HepG2 (cell line): ENCODE measurements around the gene SSH3.

ENCODE experiments used
- ATF2 ChIP-seq: sonication (generic); formaldehyde crosslinking; IDR thresholded peaks from 2 replicates; pipeline ENCODE4 v1.4.0; 2020; ENCODE audit warnings: missing genetic modification reagents
- ELF4 ChIP-seq: sonication (generic); formaldehyde crosslinking; IDR thresholded peaks from 2 replicates; pipeline ENCODE4 v1.5.0; 2020; ENCODE audit warnings: missing genetic modification reagents, mild to moderate bottlenecking, moderate library complexity, borderline replicate concordance
- GTF2F1 ChIP-seq: fragments of 150-350 bp; IDR thresholded peaks from 2 replicates; pipeline ENCODE4 v1.6.1; 2014; ENCODE audit warnings: low read length
- POLR2AphosphoS5 ChIP-seq: IDR thresholded peaks from 2 replicates; pipeline ENCODE4 v1.6.1; 2012; ENCODE audit warnings: low read depth, low read length
- PRDM10 ChIP-seq: sonication (generic); formaldehyde crosslinking; IDR thresholded peaks from 2 replicates; pipeline ENCODE4 v1.4.0; 2020; ENCODE audit warnings: low read depth, missing genetic modification reagents
- ZBTB14 ChIP-seq: sonication (generic); formaldehyde crosslinking; IDR thresholded peaks from 2 replicates; pipeline ENCODE4 v1.4.0; 2020; ENCODE audit warnings: missing genetic modification reagents
- ZKSCAN8 ChIP-seq: IDR thresholded peaks from 2 replicates; pipeline ENCODE4 v1.6.1; 2016; ENCODE audit warnings: borderline replicate concordance, missing genetic modification reagents, missing compliant biosample characterization
- TF ChIP-seq, protein P1 (sequence below): sonication (generic); formaldehyde crosslinking; IDR thresholded peaks from 2 replicates; pipeline ENCODE4 v1.8.1; 2023; ENCODE audit warnings: missing genetic modification reagents, mild to moderate bottlenecking, borderline replicate concordance
- TF ChIP-seq, protein P2 (sequence below): IDR thresholded peaks from 2 replicates; pipeline ENCODE4 v1.6.1; 2016; ENCODE audit warnings: missing genetic modification reagents, missing compliant biosample characterization
- TF ChIP-seq, protein P3 (sequence below): sonication (generic); formaldehyde crosslinking; IDR thresholded peaks from 2 replicates; pipeline ENCODE4 v1.4.0; 2020; ENCODE audit warnings: missing genetic modification reagents

- TF ChIP-seq ZBTB14 (CRISPR knock-in tag) (no peak), GTF2F1 (no peak), ATF2 (CRISPR knock-in tag) (no peak), ZKSCAN8 (CRISPR knock-in tag) (no peak), ELF4 (CRISPR knock-in tag) (no peak), POLR2AphosphoS5 (no peak), PRDM10 (CRISPR knock-in tag) (no peak)
- TF ChIP-seq, protein P1, sequence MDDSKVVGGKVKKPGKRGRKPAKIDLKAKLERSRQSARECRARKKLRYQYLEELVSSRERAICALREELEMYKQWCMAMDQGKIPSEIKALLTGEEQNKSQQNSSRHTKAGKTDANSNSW (CRISPR knock-in tag) = no peak
- TF ChIP-seq, protein P2, sequence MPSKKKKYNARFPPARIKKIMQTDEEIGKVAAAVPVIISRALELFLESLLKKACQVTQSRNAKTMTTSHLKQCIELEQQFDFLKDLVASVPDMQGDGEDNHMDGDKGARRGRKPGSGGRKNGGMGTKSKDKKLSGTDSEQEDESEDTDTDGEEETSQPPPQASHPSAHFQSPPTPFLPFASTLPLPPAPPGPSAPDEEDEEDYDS = no peak
- TF ChIP-seq, protein P3, sequence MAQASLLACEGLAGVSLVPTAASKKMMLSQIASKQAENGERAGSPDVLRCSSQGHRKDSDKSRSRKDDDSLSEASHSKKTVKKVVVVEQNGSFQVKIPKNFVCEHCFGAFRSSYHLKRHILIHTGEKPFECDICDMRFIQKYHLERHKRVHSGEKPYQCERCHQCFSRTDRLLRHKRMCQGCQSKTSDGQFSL (CRISPR knock-in tag) = no peak
Measured at GRCh38 chr11:67280788-67281551, 22.4 kb upstream of the SSH3 start.
